ENCODE results near the gene TSPO2.

DNA sequence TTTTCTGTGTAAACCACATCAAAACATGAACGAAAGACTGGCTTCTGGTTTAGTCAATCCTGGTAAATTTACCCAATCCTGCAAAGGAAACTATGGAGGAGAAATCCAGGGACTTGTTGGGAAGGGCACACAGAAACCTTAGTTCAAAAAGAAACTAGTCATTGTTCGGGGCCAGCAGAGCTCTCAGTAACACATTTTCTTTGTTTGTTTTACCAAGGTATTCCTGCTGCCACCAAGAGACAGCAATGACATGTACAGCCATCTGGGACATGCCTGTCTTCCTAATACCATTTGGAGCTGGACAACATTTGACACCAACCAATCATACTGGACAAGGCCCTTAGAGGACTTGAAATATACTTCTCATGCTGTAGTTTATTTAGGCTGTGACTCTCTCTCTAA is 21.6 kb downstream of the TSPO2 start:
- TF ChIP-seq, protein P1, sequence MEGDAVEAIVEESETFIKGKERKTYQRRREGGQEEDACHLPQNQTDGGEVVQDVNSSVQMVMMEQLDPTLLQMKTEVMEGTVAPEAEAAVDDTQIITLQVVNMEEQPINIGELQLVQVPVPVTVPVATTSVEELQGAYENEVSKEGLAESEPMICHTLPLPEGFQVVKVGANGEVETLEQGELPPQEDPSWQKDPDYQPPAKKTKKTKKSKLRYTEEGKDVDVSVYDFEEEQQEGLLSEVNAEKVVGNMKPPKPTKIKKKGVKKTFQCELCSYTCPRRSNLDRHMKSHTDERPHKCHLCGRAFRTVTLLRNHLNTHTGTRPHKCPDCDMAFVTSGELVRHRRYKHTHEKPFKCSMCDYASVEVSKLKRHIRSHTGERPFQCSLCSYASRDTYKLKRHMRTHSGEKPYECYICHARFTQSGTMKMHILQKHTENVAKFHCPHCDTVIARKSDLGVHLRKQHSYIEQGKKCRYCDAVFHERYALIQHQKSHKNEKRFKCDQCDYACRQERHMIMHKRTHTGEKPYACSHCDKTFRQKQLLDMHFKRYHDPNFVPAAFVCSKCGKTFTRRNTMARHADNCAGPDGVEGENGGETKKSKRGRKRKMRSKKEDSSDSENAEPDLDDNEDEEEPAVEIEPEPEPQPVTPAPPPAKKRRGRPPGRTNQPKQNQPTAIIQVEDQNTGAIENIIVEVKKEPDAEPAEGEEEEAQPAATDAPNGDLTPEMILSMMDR (IDR thresholded peaks at IDR 0.05) = no peak
- TF ChIP-seq POLR2A (IDR thresholded peaks at IDR 0.05) = no peak
- no peak for TF ChIP-seq POLR2AphosphoS5 (IDR thresholded peaks at IDR 0.05; ENCODE audit: insufficient read depth in 1 of 2, low read depth in 1 of 2)
